Ovary (tissue), 9 donors: ENCODE results near the gene REEP1. TPM values are rescaled to one million over a fixed set of nuclear protein-coding genes. Genes with fewer than 3 reads are reported as not detected.
A peak's percentile ranks its signal among the peaks of the same experiment; 100 is the strongest.

Experiments used
- DNase-seq, 5 donors: peaks; one replicate each; pipeline ENCODE4 v3.0.0-alpha.2; 2019 to 2020
- H3K27ac ChIP-seq, 2 donors: fragments of 200-600 bp; one replicate each; pipeline versions ENCODE4 v1.5.1 to v1.8.0; 2019 to 2022
- H3K27me3 ChIP-seq: fragments of 200-600 bp; one replicate; pipeline ENCODE4 v1.8.0; 2022
- H3K36me3 ChIP-seq: fragments of 200-600 bp; sonication (generic); one replicate; pipeline ENCODE4 v1.5.1; 2019
- H3K4me1 ChIP-seq: one replicate; pipeline ENCODE4 v1.8.1; 2013; ENCODE audit warnings: mild to moderate bottlenecking, moderate library complexity; ENCODE audit not compliant: insufficient read depth
- H3K4me3 ChIP-seq: fragments of 200-600 bp; sonication (generic); one replicate; pipeline ENCODE4 v1.5.1; 2017
- H3K9me3 ChIP-seq, 2 donors: fragments of 200-600 bp in 1 of 2; sonication (generic) in 1 of 2; one replicate each; pipeline versions ENCODE4 v1.5.1 to v1.8.1; 2013 to 2019; ENCODE audit warnings: mild to moderate bottlenecking in 1 of 2, moderate library complexity in 1 of 2
- CTCF ChIP-seq, 3 donors: fragments of 450-650 bp in 2 of 3; fragments of 200-600 bp in 1 of 3; IDR thresholded peaks; one replicate each; pipeline versions ENCODE4 v1.5.1 to v1.8.0; 2016 to 2022; ENCODE audit warnings: antibody characterized with exemption in 3 of 3, mild to moderate bottlenecking in 1 of 3
- EP300 ChIP-seq: sonication (generic); formaldehyde crosslinking; IDR thresholded peaks from one replicate; pipeline ENCODE4 v1.6.1; 2017; ENCODE audit warnings: antibody characterized with exemption
- POLR2A ChIP-seq: fragments of 450-650 bp; IDR thresholded peaks from one replicate; pipeline ENCODE4 v1.6.1; 2017; ENCODE audit warnings: antibody characterized with exemption, mild to moderate bottlenecking, moderate library complexity
- WGBS, 3 donors: extraction: QIAGEN DNeasy Blood & Tissue Kit in 1 of 3; methylation state at CpG; one replicate each; pipeline versions ENCODE4 v1.1.5 to v1.1.7; 2013 to 2017; 5-methylcytosine and 5-hydroxymethylcytosine counted together
- intact Hi-C, 4 donors: fragments of 100-400 bp; cut with DNase I; formaldehyde crosslinking; loops; one replicate each; pipeline versions ENCODE4 v1.11.0 to v1.15.1; 2022 to 2023
- polyA plus RNA-seq, 2 donors: library from polyadenylated mRNA; stranded (reverse); fragments of 200-250 nt in 1 of 2; fragments of 350-450 nt in 1 of 2; fragmentation: Illumina TruSeq in 1 of 2; extraction: RNeasy Lipid Tissue Mini Kit (QIAGEN cat#74804) in 1 of 2; gene quantifications; one replicate each; pipeline ENCODE4 v1.2.3, GENCODE V29; 2013 to 2014
- total RNA-seq, 7 donors: library from RNA; depleted of rRNA in 2 of 7; stranded (reverse); fragments of >200 nt in 2 of 7; fragmentation: NEBNext Ultra II Directional in 3 of 7; extraction: Animal tissue kit (Norgen Biotek cat#: 25700) in 3 of 7; gene quantifications; one replicate each; pipeline versions ENCODE4 v1.1.0 to v1.2.4, GENCODE V29; 2016 to 2023
- donor health status: DM: no; HTN: no; CAD: no; lungs with moderate emphysema.
- donor health status: DM: no; HTN: no; CAD: no.
- donor health status: Bipolar disorder and iron deficiency.
- donor health status: DM: yes; HTN: yes; CAD: no.
- donor health status: DM: no; HTN: no; CAD: no.
- donor health status: DM: yes; HTN: yes; CAD: no.

The REEP1 gene
- total and polyA plus RNA-seq, 9 donors: 0.58 to 35.7 (median 2.0) TPM

GRCh38 chr2:86195808-86196387 lies 141.5 kb downstream of the REEP1 start:
- H3K4me3 ChIP-seq: peak overlapping the region; percentile 99
- H3K36me3 ChIP-seq: no peaks in the 10 kb centered on the region
- 38 to 47% (median 47%) methylated on average over 23 of the region's 23 CpGs for WGBS, 3 donors
- DNase-seq: peak in 3 of 5 donors; percentile 43 to 52 (median 50)
- no peaks in the 10 kb centered on the region for H3K27me3 ChIP-seq
- no peak for TF ChIP-seq POLR2A
- TF ChIP-seq EP300: no peak
- TF ChIP-seq CTCF (IDR thresholded peaks at IDR 0.05): no peak
- intact Hi-C loops: loop anchor here in 1 of 4 donors (5.0 kb wide), 1 partner anchor 246 kb away; the partner anchor contains the start of gene KDM3A
- peak overlapping the region in 1 of 2 donors; percentile 98 for H3K27ac ChIP-seq
- no peaks in the 10 kb centered on the region for H3K9me3 ChIP-seq
- H3K4me1 ChIP-seq: peaks cover 11% of the 10 kb centered on the region

GRCh38 chr2:86195055-86195807 lies 142.2 kb downstream of the REEP1 start, which contains the start of gene IMMT:
IMMT (minus strand) TSS chr2:86195462; CDS start chr2:86195382, 80 bp downstream.
- peak within 1 kb of the TSS; percentile 99 for H3K4me3 ChIP-seq
- H3K9me3 ChIP-seq: no peaks in the 10 kb centered on the region
- peak; percentile 92 for TF ChIP-seq POLR2A
- TF ChIP-seq EP300: no peak
- TF ChIP-seq CTCF (IDR thresholded peaks at IDR 0.05): peak in 2 of 3 donors; percentile 17 to 34
- no peaks in the 10 kb centered on the region for H3K27me3 ChIP-seq
- peak within 1 kb of the TSS; percentile 77 to 98 for H3K27ac ChIP-seq
- peaks cover 11% of the 10 kb centered on the region for H3K4me1 ChIP-seq
- DNase-seq: peak; percentile 95 to 98 (median 96)
- intact Hi-C loops: loop anchor here in 1 of 4 donors (5.0 kb wide), 1 partner anchor 247 kb away; the partner anchor contains the start of gene KDM3A
- 0% methylated on average over 48 to 74 of the region's 74 CpGs for WGBS, 3 donors
- H3K36me3 ChIP-seq: no peaks in the 10 kb centered on the region

- 0% methylated on average over 17 of the region's 17 CpGs for WGBS, 3 donors
- intact Hi-C loops: loop anchor here in 1 of 4 donors (5.0 kb wide), 1 partner anchor 248 kb away; the partner anchor contains the start of gene KDM3A
- peak in 2 of 5 donors; percentile 93 to 96 for DNase-seq
Observed at GRCh38 chr2:86194751-86195054, 142.7 kb downstream of the REEP1 start.

More at GRCh38 chr2:86194751-86195054, 142.7 kb downstream of the REEP1 start:
- TF ChIP-seq CTCF (IDR thresholded peaks at IDR 0.05) (no peak), POLR2A (no peak), EP300 (no peak)
- H3K9me3 ChIP-seq: no peaks in the 10 kb centered on the region
- no peaks in the 10 kb centered on the region for H3K36me3 ChIP-seq
- peak overlapping the region; percentile 99 for H3K4me3 ChIP-seq
- peak overlapping the region in 1 of 2 donors; percentile 98 for H3K27ac ChIP-seq
- peaks cover 11% of the 10 kb centered on the region for H3K4me1 ChIP-seq
- H3K27me3 ChIP-seq: no peaks in the 10 kb centered on the region
